K562 (cell line): ENCODE data around the gene ATP13A2. TPM values are rescaled to one million over a fixed set of nuclear protein-coding genes. Genes with fewer than 3 reads are reported as not detected.

ENCODE experiments used
- ADNP ChIP-seq: fragments of 200-800 bp; sonication (Bioruptor generic); IDR thresholded peaks from 2 replicates; pipeline ENCODE4 v1.6.1; 2016; ENCODE audit warnings: missing genetic modification characterization, missing compliant biosample characterization
- CBFB ChIP-seq: sonication (generic); formaldehyde crosslinking; IDR thresholded peaks from 2 replicates; pipeline ENCODE4 v1.4.0; 2020; ENCODE audit warnings: mild to moderate bottlenecking, missing genetic modification reagents
- CHD2 ChIP-seq: IDR thresholded peaks from 2 replicates; pipeline ENCODE4 v1.6.1; 2011; ENCODE audit warnings: low read depth, low read length
- DACH1 ChIP-seq: fragments of 450-650 bp; IDR thresholded peaks from 2 replicates; pipeline ENCODE4 v1.6.1; 2018; ENCODE audit not compliant: partially characterized antibody
- FOXM1 ChIP-seq, 2 experiments: fragments of 450-650 bp in 1 of 2; sonication (generic) in 1 of 2; formaldehyde crosslinking in 1 of 2; IDR thresholded peaks; 2 replicates each; pipeline versions ENCODE4 v1.6.1 to v1.9.0; 2017 to 2022; ENCODE audit warnings: low read depth in 2 of 2, mild to moderate bottlenecking in 2 of 2, missing genetic modification reagents in 1 of 2, moderate library complexity in 1 of 2
- GATAD2B ChIP-seq: fragments of 450-650 bp; IDR thresholded peaks from 2 replicates; pipeline ENCODE4 v1.6.1; 2017; ENCODE audit warnings: mild to moderate bottlenecking, borderline replicate concordance
- MECOM ChIP-seq: fragments of 250-450 bp; sonication (Bioruptor Pico); IDR thresholded peaks from 2 replicates; pipeline ENCODE4 v1.8.0; 2022; ENCODE audit warnings: inconsistent platforms
- MTA1 ChIP-seq: fragments of 450-650 bp; IDR thresholded peaks from 2 replicates; pipeline ENCODE4 v1.6.1; 2017; ENCODE audit warnings: borderline replicate concordance
- MTA2 ChIP-seq: fragments of 450-650 bp; IDR thresholded peaks from 2 replicates; pipeline ENCODE4 v1.6.1; 2016; ENCODE audit warnings: low read depth
- SIN3A ChIP-seq, 2 experiments: fragments of 150-350 bp in 1 of 2; IDR thresholded peaks; 2 replicates each; pipeline ENCODE4 v1.6.1; 2011 to 2016; ENCODE audit warnings: borderline replicate concordance in 2 of 2, low read depth in 2 of 2, low read length in 2 of 2, mild to moderate bottlenecking in 2 of 2, moderate library complexity in 2 of 2; ENCODE audit not compliant: control insufficient read depth in 1 of 2
- SMAD4 ChIP-seq: fragments of 250-450 bp; sonication (Bioruptor Pico); conservative IDR thresholded peaks from 2 replicates; pipeline ENCODE4 v1.8.0; 2021; ENCODE audit warnings: inconsistent platforms, mild to moderate bottlenecking, moderate library complexity
- ZNF121 ChIP-seq: sonication (generic); formaldehyde crosslinking; conservative IDR thresholded peaks from 2 replicates; pipeline ENCODE4 v1.8.0; 2022; ENCODE audit warnings: missing genetic modification reagents
- ZNF232 ChIP-seq: sonication (generic); formaldehyde crosslinking; IDR thresholded peaks from 2 replicates; pipeline ENCODE4 v1.8.0; 2022; ENCODE audit warnings: mild to moderate bottlenecking, missing genetic modification reagents
- ZNF239 ChIP-seq: fragments of 250-450 bp; sonication (Bioruptor Pico); IDR thresholded peaks from 2 replicates; pipeline ENCODE4 v1.4.0; 2020; ENCODE audit warnings: mild to moderate bottlenecking
- polyA plus RNA-seq, 8 experiments: library from polyadenylated mRNA; depleted of rRNA in 4 of 8; stranded (reverse) in 5 of 8; unstranded in 3 of 8; fragments of >200 nt; fragmentation: Nextera tagmentation in 2 of 8; fragmentation: Illumina TruSeq in 1 of 8; extraction: Ambion mirVana in 2 of 8; extraction: Trizol in 1 of 8; gene quantifications; 2 replicates each; pipeline versions ENCODE4 v1.2.1 to v1.2.3, GENCODE V29; 2011 to 2014; ENCODE audit warnings: inconsistent platforms in 1 of 8, missing spikeins in 1 of 8
- total RNA-seq, 7 experiments: library from RNA; depleted of rRNA in 6 of 7; stranded (reverse); fragments of >200 nt in 6 of 7; fragmentation: Illumina TruSeq in 2 of 7; extraction: Trizol in 2 of 7; gene quantifications; 2 replicates each; pipeline versions ENCODE4 v1.2.1 to v1.2.3, GENCODE V29; 2011 to 2021; ENCODE audit warnings: low replicate concordance in 1 of 7
- TF ChIP-seq, protein P1 (sequence below): fragments of 200-800 bp; sonication (Bioruptor generic); IDR thresholded peaks from 2 replicates; pipeline ENCODE4 v1.6.1; 2017; ENCODE audit warnings: missing genetic modification characterization, missing compliant biosample characterization

ATP13A2 gene
- total and polyA plus RNA-seq, 9 of the 15 experiments (the other 6 are each of a cell fraction or from before 2014, with no cell fraction given) = 0.36 to 56.3 (median 16.3) TPM

DNA sequence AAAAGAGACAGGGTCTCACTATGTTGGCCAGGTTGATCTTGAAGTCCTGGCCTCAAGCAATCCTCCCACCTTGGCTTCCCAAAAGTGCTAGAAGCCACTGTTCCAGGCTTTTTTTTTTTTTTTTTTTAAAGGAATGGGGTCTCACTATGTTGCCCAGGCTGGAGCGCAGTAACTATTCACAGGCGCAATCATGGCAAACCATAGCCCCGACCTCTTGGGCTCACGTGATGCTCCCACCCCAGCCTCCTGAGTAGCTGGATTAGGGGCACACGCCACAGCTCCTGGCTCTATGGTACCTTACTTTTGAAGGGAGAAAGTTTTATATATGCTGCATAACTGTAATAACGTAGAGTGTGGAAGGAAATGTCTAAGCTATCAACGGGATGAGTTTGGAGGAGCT, 5.7 kb upstream of the ATP13A2 start (continued):
- TF ChIP-seq CBFB (CRISPR knock-in tag) = no peak
- no peak for TF ChIP-seq GATAD2B
- no peak for TF ChIP-seq ZNF239
- no peak for TF ChIP-seq DACH1
- TF ChIP-seq MTA2 = no peak
- TF ChIP-seq ADNP (tag) = no peak
- no peak for TF ChIP-seq FOXM1 (IDR thresholded peaks at IDR 0.05; ENCODE audit: low read depth)
- TF ChIP-seq FOXM1 (CRISPR knock-in tag; IDR thresholded peaks at IDR 0.05; ENCODE audit: low read depth) = no peak
- TF ChIP-seq SIN3A (IDR thresholded peaks at IDR 0.05; ENCODE audit: borderline replicate concordance in 2 of 2, control insufficient read depth in 1 of 2, low read depth in 2 of 2, low read length in 2 of 2) = no peak
- TF ChIP-seq ZNF232 (CRISPR knock-in tag) = no peak
- peak; percentile 96 for TF ChIP-seq ZNF121 (CRISPR knock-in tag)
- TF ChIP-seq CHD2 = no peak
- no peak for TF ChIP-seq MTA1
- no peak for TF ChIP-seq SMAD4 (CRISPR knock-in tag)
- TF ChIP-seq MECOM (CRISPR knock-in tag) = no peak
- TF ChIP-seq, protein P1, sequence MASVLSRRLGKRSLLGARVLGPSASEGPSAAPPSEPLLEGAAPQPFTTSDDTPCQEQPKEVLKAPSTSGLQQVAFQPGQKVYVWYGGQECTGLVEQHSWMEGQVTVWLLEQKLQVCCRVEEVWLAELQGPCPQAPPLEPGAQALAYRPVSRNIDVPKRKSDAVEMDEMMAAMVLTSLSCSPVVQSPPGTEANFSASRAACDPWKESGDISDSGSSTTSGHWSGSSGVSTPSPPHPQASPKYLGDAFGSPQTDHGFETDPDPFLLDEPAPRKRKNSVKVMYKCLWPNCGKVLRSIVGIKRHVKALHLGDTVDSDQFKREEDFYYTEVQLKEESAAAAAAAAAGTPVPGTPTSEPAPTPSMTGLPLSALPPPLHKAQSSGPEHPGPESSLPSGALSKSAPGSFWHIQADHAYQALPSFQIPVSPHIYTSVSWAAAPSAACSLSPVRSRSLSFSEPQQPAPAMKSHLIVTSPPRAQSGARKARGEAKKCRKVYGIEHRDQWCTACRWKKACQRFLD = no peak
